Heart left ventricle (tissue), 13 donors: ENCODE measurements around the gene PPP4R2.

ENCODE experiments used
- POLR2A ChIP-seq, 2 donors: fragments of 450-650 bp; IDR thresholded peaks; one replicate each; pipeline ENCODE4 v1.6.1; 2017; ENCODE audit warnings: antibody characterized with exemption in 2 of 2, mild to moderate bottlenecking in 2 of 2, moderate library complexity in 2 of 2
- TF ChIP-seq, protein P1 (sequence below), 12 donors: fragments of 200-600 bp; sonication (generic) in 4 of 12; IDR thresholded peaks; one replicate each; pipeline versions ENCODE4 v1.5.0 to v1.8.0; 2018 to 2022; ENCODE audit warnings: antibody characterized with exemption in 12 of 12, mild to moderate bottlenecking in 5 of 12
- donor health status: ischemic (EF 13 %, LVEDD 7.1; RV severe dilation, severe dysfunction).
- donor health status: DM: no; HTN: yes; CAD: no.
- donor health status: DM: no; HTN: no; CAD: no.
- donor health status: ischemic (EF 25% LVEDD 6.9; RV normal size, moderate dysfunction).
- donor health status: ischemic (EF 25% LVEDD 5.7; RV mildly dilated, moderate dysfunction).
- donor health status: ischemic (EF 35%, LVEDD 5.7; RV mildly dilated, moderate dysfunction).
- donor health status: nonischemic (EF 11% LVEDD 7.7; RV severe dilation, severe dysfunction).
- donor health status: DM: yes; HTN: yes; CAD: no.
- donor health status: PGD.
- donor health status: ischemic (EF 29% LVEDD 5.4; RV normal size, mild dysfunction).
- donor health status: nonischemic (EF 23%, LVEDD 6.1; RV moderate dilation, normal function).

GRCh38 chr3:73045391-73045790 is 48.8 kb downstream of the PPP4R2 start:
- TF ChIP-seq, protein P1, sequence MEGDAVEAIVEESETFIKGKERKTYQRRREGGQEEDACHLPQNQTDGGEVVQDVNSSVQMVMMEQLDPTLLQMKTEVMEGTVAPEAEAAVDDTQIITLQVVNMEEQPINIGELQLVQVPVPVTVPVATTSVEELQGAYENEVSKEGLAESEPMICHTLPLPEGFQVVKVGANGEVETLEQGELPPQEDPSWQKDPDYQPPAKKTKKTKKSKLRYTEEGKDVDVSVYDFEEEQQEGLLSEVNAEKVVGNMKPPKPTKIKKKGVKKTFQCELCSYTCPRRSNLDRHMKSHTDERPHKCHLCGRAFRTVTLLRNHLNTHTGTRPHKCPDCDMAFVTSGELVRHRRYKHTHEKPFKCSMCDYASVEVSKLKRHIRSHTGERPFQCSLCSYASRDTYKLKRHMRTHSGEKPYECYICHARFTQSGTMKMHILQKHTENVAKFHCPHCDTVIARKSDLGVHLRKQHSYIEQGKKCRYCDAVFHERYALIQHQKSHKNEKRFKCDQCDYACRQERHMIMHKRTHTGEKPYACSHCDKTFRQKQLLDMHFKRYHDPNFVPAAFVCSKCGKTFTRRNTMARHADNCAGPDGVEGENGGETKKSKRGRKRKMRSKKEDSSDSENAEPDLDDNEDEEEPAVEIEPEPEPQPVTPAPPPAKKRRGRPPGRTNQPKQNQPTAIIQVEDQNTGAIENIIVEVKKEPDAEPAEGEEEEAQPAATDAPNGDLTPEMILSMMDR (IDR thresholded peaks at IDR 0.05), result no peak
- no peak for TF ChIP-seq POLR2A (IDR thresholded peaks at IDR 0.05)
